Measurements from ENCODE around the gene HIGD1C. TPM values are rescaled to one million over a fixed set of nuclear protein-coding genes. Genes with fewer than 3 reads are reported as not detected.

HIGD1C gene
- total and polyA plus RNA-seq, 2 of the 8 experiments (the other 6 are each of a cell fraction or from before 2014, with no cell fraction given): not detected

DNA sequence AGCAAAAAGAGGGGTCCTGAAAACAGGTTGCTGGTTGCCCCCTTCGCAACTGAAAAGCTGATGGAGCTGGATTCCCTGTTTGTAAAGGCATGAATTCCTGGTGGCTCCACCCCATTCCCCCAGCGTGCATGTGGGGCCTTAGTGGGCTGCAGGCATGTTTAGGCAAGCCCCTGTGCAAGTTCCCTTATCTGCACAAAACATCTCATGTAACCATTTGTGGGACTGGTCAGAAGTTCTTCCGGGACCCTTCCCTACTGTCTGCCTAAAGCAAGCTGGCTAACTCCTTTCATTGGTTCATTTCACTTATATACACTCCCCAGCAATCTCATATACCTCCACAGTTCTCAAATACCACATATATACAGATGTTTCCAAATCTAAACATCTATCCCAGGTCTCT, 24.0 kb upstream of the HIGD1C start:
- Histone ChIP-seq H3K9me3 (ENCODE audit: insufficient read depth in 2 of 2, low read depth in 1 of 2, low read length in 1 of 2) (no peaks in the 10 kb centered on the region), H2BK15ac (ENCODE audit: low read length) (no peak overlapping the region), H2BK5ac (ENCODE audit: low read depth, low read length) (no peak overlapping the region), H2BK12ac (ENCODE audit: low read depth, low read length) (no peak overlapping the region), H2AFZ (ENCODE audit: low read length) (no peak overlapping the region), H3K18ac (ENCODE audit: extremely low read depth, low read length) (no peak overlapping the region), H3K23ac (ENCODE audit: insufficient read length) (no peak overlapping the region), H3K27me3 (replicated peaks in 1 of 4; ENCODE audit: control insufficient read depth in 3 of 4, extremely low read depth in 1 of 4, insufficient read depth in 3 of 4, low read length in 3 of 4) (no peaks in the 10 kb centered on the region), H3K14ac (ENCODE audit: insufficient read length) (no peak overlapping the region), H3K27ac (ENCODE audit: low read depth, low read length) (no peak overlapping the region), H3K36me3 (ENCODE audit: control insufficient read depth in 2 of 4, insufficient read depth in 4 of 4, low read length in 3 of 4) (no peaks in the 10 kb centered on the region), H3K56ac (replicated peaks; ENCODE audit: insufficient read length, low read depth, low read length) (no peak overlapping the region), H3K4me2 (ENCODE audit: insufficient read depth in 1 of 2, low read depth in 2 of 2, low read length in 2 of 2) (no peak overlapping the region), H3K79me2 (ENCODE audit: control insufficient read depth in 1 of 2, insufficient read depth in 2 of 2, low read length in 2 of 2) (peaks cover 0 to 16% of the 10 kb centered on the region in 2 experiments; a peak in 2 of 4 replicates), H2BK120ac (replicated peaks; ENCODE audit: low read depth, low read length) (no peak overlapping the region), H3K4me1 (replicated peaks in 1 of 4; ENCODE audit: control insufficient read depth in 3 of 4, insufficient read depth in 4 of 4, low read length in 3 of 4) (peaks cover 0 to 12% (median 5%) of the 10 kb centered on the region in 4 experiments; a peak in 5 of 7 replicates), H3K4me3 (ENCODE audit: extremely low read depth in 1 of 4, insufficient read depth in 2 of 4, low read depth in 3 of 4, low read length in 4 of 4) (no peak overlapping the region), H2BK20ac (ENCODE audit: low read length) (no peak overlapping the region), H4K5ac (ENCODE audit: insufficient read length, low read depth, low read length) (no peak overlapping the region), H4K91ac (replicated peaks; ENCODE audit: insufficient read length, low read length) (no peak overlapping the region), H3K79me1 (ENCODE audit: low read depth, low read length) (no peaks in the 10 kb centered on the region), H4K8ac (ENCODE audit: extremely low read depth, insufficient read depth, low read length) (no peak overlapping the region), H3K4ac (replicated peaks; ENCODE audit: insufficient read length, low read depth, low read length) (no peak overlapping the region), H3K9ac (replicated peaks in 1 of 4; ENCODE audit: extremely low read depth in 1 of 4, low read depth in 3 of 4, low read length in 3 of 4) (no peak overlapping the region), H2AK5ac (ENCODE audit: low read depth, low read length) (no peak overlapping the region), H3K23me2 (ENCODE audit: low read depth, low read length) (peaks cover 4% of the 10 kb centered on the region), H4K20me1 (replicated peaks in 1 of 2; ENCODE audit: control insufficient read depth in 1 of 2, insufficient read depth in 2 of 2, low read length in 2 of 2) (no peaks in the 10 kb centered on the region)
- no peak for DNase-seq (ENCODE audit: low read depth in 1 of 2, low spot score in 2 of 2)
- ChIA-PET CTCF (ENCODE audit: partially characterized antibody) (interaction anchor here (0.7 to 0.8 kb wide), 2 partner anchors 171 to 492 kb away, joined by 3 to 4 read pairs; no protein-coding TSS in a partner anchor), POLR2A (ENCODE audit: partially characterized antibody) (interaction anchor here (1.7 kb wide), 1 partner anchor 26 kb away, joined by 3 read pairs; no protein-coding TSS in a partner anchor)
- FAIRE-seq: no peak
- WGBS, 2 experiments (ENCODE audit: extremely low coverage in 1 of 2, insufficient coverage in 1 of 2, insufficient read length in 1 of 2, insufficient replicate concordance in 2 of 2, low coverage in 1 of 2, low lambda C conversion rate in 2 of 2, missing lambda C conversion rate in 1 of 2): 84% methylated on average over 3 of the region's 3 CpGs; no CpG with 5 or more reads in 1 of the 2 experiments
- TF ChIP-seq EP300 (IDR thresholded peaks at IDR 0.05; ENCODE audit: borderline replicate concordance in 1 of 2, low read depth in 2 of 2, low read length in 2 of 2) (no peak), RAD21 (IDR thresholded peaks at IDR 0.05 in 1 of 2, conservative IDR thresholded peaks at IDR 0.05 in 1 of 2; ENCODE audit: low read depth in 2 of 2, low read length in 2 of 2) (no peak), NRF1 (IDR thresholded peaks at IDR 0.05; ENCODE audit: low read depth, low read length) (no peak), JUN (IDR thresholded peaks at IDR 0.05; ENCODE audit: low read depth, low read length) (no peak), POLR2A (IDR thresholded peaks at IDR 0.05; ENCODE audit: control extremely low read depth in 1 of 2, low read depth in 2 of 2, low read length in 2 of 2) (no peak), RNF2 (IDR thresholded peaks at IDR 0.05; ENCODE audit: borderline replicate concordance, low read depth, low read length, missing control alignments, poor library complexity, severe bottlenecking) (no peak), SP1 (IDR thresholded peaks at IDR 0.05; ENCODE audit: low read depth, low read length) (no peak)

Data from H1 (cell line).